ENCODE results near the gene KRTAP5-7. TPM values are rescaled to one million over a fixed set of nuclear protein-coding genes. Genes with fewer than 3 reads are reported as not detected.
"Not testable (repeated sequence)": the region's sequence is repeated elsewhere in the genome, so short reads cannot be mapped to it uniquely, and the experiment has no call there.

The KRTAP5-7 gene
- total RNA-seq, result not detected
- long read RNA-seq, result 0 reads

- ATAC-seq; DNase-seq; intact Hi-C loops (cut with micrococcal nuclease): not testable (repeated sequence)
These were observed at the start of gene KRTAP5-7 for GRCh38 chr11:71526796-71527575. KRTAP5-7 (plus strand) TSS chr11:71527267; CDS start chr11:71527301, 34 bp downstream.

GRCh38 chr11:71477641-71478527 is 49.2 kb upstream of the KRTAP5-7 start:
- DNase-seq (peak; percentile 9), ATAC-seq (no peak)
- intact Hi-C loops (cut with micrococcal nuclease), result no loop called here

- intact Hi-C loops (cut with micrococcal nuclease), result no loop called here
- no peak for ATAC-seq
- DNase-seq, result peak; percentile 21
These were observed 48.6 kb upstream of the KRTAP5-7 start for GRCh38 chr11:71478528-71478840.

GRCh38 chr11:71481101-71481960 is 45.7 kb upstream of the KRTAP5-7 start:
- intact Hi-C loops (cut with micrococcal nuclease), result no loop called here
- ATAC-seq (no peak), DNase-seq (no peak)

- DNase-seq, result peak; percentile 10
- ATAC-seq, result no peak
- intact Hi-C loops (cut with micrococcal nuclease), result no loop called here
These were observed 44.9 kb upstream of the KRTAP5-7 start for GRCh38 chr11:71482216-71482615.

- intact Hi-C loops (cut with micrococcal nuclease), result no loop called here
These were observed 44.2 kb upstream of the KRTAP5-7 start for GRCh38 chr11:71482746-71483364.

GRCh38 chr11:71483692-71484091 is 43.4 kb upstream of the KRTAP5-7 start:
- peak; percentile 4 for DNase-seq
- intact Hi-C loops (cut with micrococcal nuclease), result no loop called here
- ATAC-seq, result no peak

More at GRCh38 chr11:71482746-71483364, 44.2 kb upstream of the KRTAP5-7 start:
- no peak for ATAC-seq
- peak; percentile 10 for DNase-seq

- ATAC-seq, result no peak
- intact Hi-C loops (cut with micrococcal nuclease), result no loop called here
These were observed 42.6 kb upstream of the KRTAP5-7 start for GRCh38 chr11:71484248-71485062.

GRCh38 chr11:71485063-71485399 is 42.0 kb upstream of the KRTAP5-7 start:
- intact Hi-C loops (cut with micrococcal nuclease), result no loop called here
- no peak for ATAC-seq
- peak; percentile 6 for DNase-seq

More at GRCh38 chr11:71484248-71485062, 42.6 kb upstream of the KRTAP5-7 start:
- peak; percentile 14 for DNase-seq

- intact Hi-C loops (cut with micrococcal nuclease), result no loop called here
- DNase-seq, result peak; percentile 7
- no peak for ATAC-seq
These were observed 41.6 kb upstream of the KRTAP5-7 start for GRCh38 chr11:71485466-71485865.

GRCh38 chr11:71486320-71486719 is 40.7 kb upstream of the KRTAP5-7 start:
- DNase-seq, result no peak
- intact Hi-C loops (cut with micrococcal nuclease), result no loop called here
- ATAC-seq, result no peak

GRCh38 chr11:71488681-71489270 is 38.3 kb upstream of the KRTAP5-7 start:
- DNase-seq (no peak), ATAC-seq (no peak)
- intact Hi-C loops (cut with micrococcal nuclease), result no loop called here

- ATAC-seq (no peak), DNase-seq (peak; percentile 13)
- intact Hi-C loops (cut with micrococcal nuclease), result no loop called here
These were observed 37.6 kb upstream of the KRTAP5-7 start for GRCh38 chr11:71489311-71490043.

GRCh38 chr11:71490044-71490730 is 36.9 kb upstream of the KRTAP5-7 start:
- ATAC-seq, result no peak
- intact Hi-C loops (cut with micrococcal nuclease), result no loop called here
- peak; percentile 18 for DNase-seq

- intact Hi-C loops (cut with micrococcal nuclease), result no loop called here
- DNase-seq, result peak; percentile 16
- ATAC-seq, result no peak
These were observed 36.2 kb upstream of the KRTAP5-7 start for GRCh38 chr11:71490731-71491390.

- intact Hi-C loops (cut with micrococcal nuclease), result no loop called here
- ATAC-seq (no peak), DNase-seq (peak; percentile 12)
These were observed 35.5 kb upstream of the KRTAP5-7 start for GRCh38 chr11:71491531-71491930.

Data from left ventricle myocardium superior (tissue), 1 donor.